Neural progenitor cell (in vitro differentiated cells): ENCODE results near the gene ZFTA.

Experiments
- EZH2phosphoT487 ChIP-seq: fragments of 200-600 bp; sonication (generic); IDR thresholded peaks from 2 replicates; pipeline ENCODE4 v1.6.1; 2017; ENCODE audit warnings: antibody characterized with exemption
- TF ChIP-seq, protein P1 (sequence below): fragments of 200-600 bp; sonication (generic); IDR thresholded peaks from 2 replicates; pipeline ENCODE4 v1.5.1; 2017; ENCODE audit warnings: antibody characterized with exemption, mild to moderate bottlenecking

GRCh38 chr11:63762654-63763495 is 5.7 kb downstream of the ZFTA start:
- TF ChIP-seq, protein P1, sequence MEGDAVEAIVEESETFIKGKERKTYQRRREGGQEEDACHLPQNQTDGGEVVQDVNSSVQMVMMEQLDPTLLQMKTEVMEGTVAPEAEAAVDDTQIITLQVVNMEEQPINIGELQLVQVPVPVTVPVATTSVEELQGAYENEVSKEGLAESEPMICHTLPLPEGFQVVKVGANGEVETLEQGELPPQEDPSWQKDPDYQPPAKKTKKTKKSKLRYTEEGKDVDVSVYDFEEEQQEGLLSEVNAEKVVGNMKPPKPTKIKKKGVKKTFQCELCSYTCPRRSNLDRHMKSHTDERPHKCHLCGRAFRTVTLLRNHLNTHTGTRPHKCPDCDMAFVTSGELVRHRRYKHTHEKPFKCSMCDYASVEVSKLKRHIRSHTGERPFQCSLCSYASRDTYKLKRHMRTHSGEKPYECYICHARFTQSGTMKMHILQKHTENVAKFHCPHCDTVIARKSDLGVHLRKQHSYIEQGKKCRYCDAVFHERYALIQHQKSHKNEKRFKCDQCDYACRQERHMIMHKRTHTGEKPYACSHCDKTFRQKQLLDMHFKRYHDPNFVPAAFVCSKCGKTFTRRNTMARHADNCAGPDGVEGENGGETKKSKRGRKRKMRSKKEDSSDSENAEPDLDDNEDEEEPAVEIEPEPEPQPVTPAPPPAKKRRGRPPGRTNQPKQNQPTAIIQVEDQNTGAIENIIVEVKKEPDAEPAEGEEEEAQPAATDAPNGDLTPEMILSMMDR: no peak
- TF ChIP-seq EZH2phosphoT487: no peak
